Measurements from ENCODE around the gene NPC1.

- TF ChIP-seq CTCF (IDR thresholded peaks at IDR 0.05) (no peak), POLR2A (IDR thresholded peaks at IDR 0.05) (no peak)
These were observed 65.0 kb downstream of the NPC1 start for GRCh38 chr18:23521271-23521670.

All from uterus (tissue), 2 donors.